Loucy (cell line): ENCODE data around the gene PKP1.

Experiments
- H2AFZ ChIP-seq: fragments of 200-600 bp; sonication (generic); 2 replicates; pipeline ENCODE4 v1.6.0; 2016; ENCODE audit warnings: antibody characterized with exemption, mild to moderate bottlenecking, low read length, moderate library complexity
- H3F3A ChIP-seq: fragments of 200-600 bp; 2 replicates; pipeline ENCODE4 v1.6.0; 2016; ENCODE audit warnings: antibody characterized with exemption, low read depth, mild to moderate bottlenecking
- H3K27me3 ChIP-seq: fragments of 200-600 bp; sonication (generic); 2 replicates; pipeline ENCODE4 v1.6.1; 2014; ENCODE audit warnings: low read length, mild to moderate bottlenecking; ENCODE audit not compliant: insufficient read depth, poor library complexity, severe bottlenecking
- H3K36me3 ChIP-seq: fragments of 200-600 bp; sonication (generic); 2 replicates; pipeline ENCODE4 v1.6.1; 2016; ENCODE audit warnings: low read length; ENCODE audit not compliant: insufficient read depth
- H3K4me1 ChIP-seq: fragments of 200-600 bp; sonication (generic); 2 replicates; pipeline ENCODE4 v1.5.1; 2014; ENCODE audit warnings: low read length, mild to moderate bottlenecking; ENCODE audit not compliant: insufficient read depth, poor library complexity, severe bottlenecking
- H3K4me2 ChIP-seq: fragments of 200-600 bp; sonication (generic); 2 replicates; pipeline ENCODE4 v1.6.0; 2014; ENCODE audit warnings: antibody characterized with exemption, low read length, low read depth, mild to moderate bottlenecking; ENCODE audit not compliant: poor library complexity, severe bottlenecking
- H3K4me3 ChIP-seq: fragments of 200-600 bp; sonication (generic); 2 replicates; pipeline ENCODE4 v1.5.1; 2014; ENCODE audit warnings: low read length, mild to moderate bottlenecking, mixed read lengths; ENCODE audit not compliant: poor library complexity, severe bottlenecking
- H3K79me2 ChIP-seq: fragments of 200-600 bp; sonication (generic); 2 replicates; pipeline ENCODE4 v1.6.1; 2014; ENCODE audit warnings: low read length; ENCODE audit not compliant: insufficient read depth
- H3K9ac ChIP-seq: fragments of 200-600 bp; sonication (generic); 2 replicates; pipeline ENCODE4 v1.6.0; 2014; ENCODE audit warnings: mild to moderate bottlenecking, low read depth, low read length, moderate library complexity; ENCODE audit not compliant: poor library complexity, severe bottlenecking
- H3K9me2 ChIP-seq: fragments of 200-600 bp; sonication (generic); replicated peaks from 2 replicates; pipeline ENCODE4 v1.6.1; 2016; ENCODE audit warnings: low read depth, low read length, mixed read lengths
- H3K9me3 ChIP-seq: fragments of 200-600 bp; sonication (generic); 2 replicates; pipeline ENCODE4 v1.6.1; 2014; ENCODE audit warnings: mild to moderate bottlenecking, antibody characterized with exemption, low read length, low read depth; ENCODE audit not compliant: insufficient read depth
- H4K20me1 ChIP-seq: fragments of 200-600 bp; sonication (generic); 2 replicates; pipeline ENCODE4 v1.6.0; 2014; ENCODE audit warnings: antibody characterized with exemption, low read length, mild to moderate bottlenecking; ENCODE audit not compliant: insufficient read depth, poor library complexity, severe bottlenecking
- CTCF ChIP-seq: fragments of 200-600 bp; sonication (generic); conservative IDR thresholded peaks from 2 replicates; pipeline ENCODE4 v1.5.1; 2014; ENCODE audit warnings: mild to moderate bottlenecking, antibody characterized with exemption, low read length
- EZH2phosphoT487 ChIP-seq: fragments of 200-600 bp; IDR thresholded peaks from 2 replicates; pipeline ENCODE4 v1.6.1; 2018; ENCODE audit warnings: antibody characterized with exemption, mild to moderate bottlenecking, moderate library complexity, borderline replicate concordance

Gene PKP1

GRCh38 chr1:201288007-201288406 is 4.7 kb downstream of the PKP1 start:
- H3K4me3 ChIP-seq = no peak overlapping the region
- no peaks in the 10 kb centered on the region for H3K9me3 ChIP-seq
- H3F3A ChIP-seq = no peaks in the 10 kb centered on the region
- no peak for TF ChIP-seq CTCF
- no peak for TF ChIP-seq EZH2phosphoT487
- no peaks in the 10 kb centered on the region for H3K4me1 ChIP-seq
- no peaks in the 10 kb centered on the region for H3K36me3 ChIP-seq
- no peaks in the 10 kb centered on the region for H3K9me2 ChIP-seq
- no peak overlapping the region for H3K4me2 ChIP-seq
- no peaks in the 10 kb centered on the region for H3K79me2 ChIP-seq
- H3K9ac ChIP-seq = no peak overlapping the region
- H3K27me3 ChIP-seq = no peaks in the 10 kb centered on the region
- H2AFZ ChIP-seq = no peak overlapping the region
- H4K20me1 ChIP-seq = no peaks in the 10 kb centered on the region

GRCh38 chr1:201288765-201289164 is 5.5 kb downstream of the PKP1 start:
- no peaks in the 10 kb centered on the region for H3K9me2 ChIP-seq
- H3K36me3 ChIP-seq = no peaks in the 10 kb centered on the region
- no peak overlapping the region for H3K4me3 ChIP-seq
- no peak overlapping the region for H2AFZ ChIP-seq
- no peaks in the 10 kb centered on the region for H3K9me3 ChIP-seq
- H3K4me1 ChIP-seq = no peaks in the 10 kb centered on the region
- H3K27me3 ChIP-seq = no peaks in the 10 kb centered on the region
- no peak overlapping the region for H3K9ac ChIP-seq
- TF ChIP-seq EZH2phosphoT487 = no peak
- TF ChIP-seq CTCF = no peak
- no peak overlapping the region for H3K4me2 ChIP-seq
- no peaks in the 10 kb centered on the region for H4K20me1 ChIP-seq
- H3F3A ChIP-seq = no peaks in the 10 kb centered on the region
- H3K79me2 ChIP-seq = no peaks in the 10 kb centered on the region

GRCh38 chr1:201290551-201290950 is 7.2 kb downstream of the PKP1 start:
- no peak overlapping the region for H3K4me2 ChIP-seq
- H3K4me3 ChIP-seq = no peak overlapping the region
- no peaks in the 10 kb centered on the region for H3F3A ChIP-seq
- no peaks in the 10 kb centered on the region for H3K9me2 ChIP-seq
- no peaks in the 10 kb centered on the region for H3K27me3 ChIP-seq
- H3K9me3 ChIP-seq = no peaks in the 10 kb centered on the region
- no peaks in the 10 kb centered on the region for H3K36me3 ChIP-seq
- no peaks in the 10 kb centered on the region for H4K20me1 ChIP-seq
- H3K9ac ChIP-seq = no peak overlapping the region
- H2AFZ ChIP-seq = no peak overlapping the region
- H3K4me1 ChIP-seq = no peaks in the 10 kb centered on the region
- H3K79me2 ChIP-seq = no peaks in the 10 kb centered on the region
- TF ChIP-seq EZH2phosphoT487 = no peak
- TF ChIP-seq CTCF = no peak
